GM23248 (cell line): Measurements from ENCODE around the gene PGC. TPM values are rescaled to one million over a fixed set of nuclear protein-coding genes. Genes with fewer than 3 reads are reported as not detected.

Experiments
- DNase-seq: peaks from one replicate; pipeline ENCODE4 v3.0.0-alpha.2; 2015
- H2AFZ ChIP-seq: fragments of 200-600 bp; sonication (generic); 2 replicates; pipeline ENCODE4 v1.6.1; 2016; ENCODE audit warnings: antibody characterized with exemption
- H3F3A ChIP-seq: fragments of 200-600 bp; sonication (generic); 2 replicates; pipeline ENCODE4 v1.6.1; 2016; ENCODE audit warnings: mild to moderate bottlenecking, antibody characterized with exemption, mixed run types; ENCODE audit not compliant: insufficient read depth
- H3K27ac ChIP-seq: fragments of 200-600 bp; sonication (generic); 2 replicates; pipeline ENCODE4 v1.5.1; 2016; ENCODE audit warnings: mild to moderate bottlenecking
- H3K27me3 ChIP-seq: fragments of 200-600 bp; sonication (generic); replicated peaks from 2 replicates; pipeline ENCODE4 v1.6.1; 2016; ENCODE audit warnings: mild to moderate bottlenecking; ENCODE audit not compliant: insufficient read depth
- H3K36me3 ChIP-seq: fragments of 200-600 bp; sonication (generic); 2 replicates; pipeline ENCODE4 v1.6.1; 2016; ENCODE audit warnings: low read depth, mild to moderate bottlenecking
- H3K4me1 ChIP-seq: fragments of 200-600 bp; sonication (generic); 2 replicates; pipeline ENCODE4 v1.6.1; 2016; ENCODE audit warnings: mild to moderate bottlenecking; ENCODE audit not compliant: insufficient read depth
- H3K4me2 ChIP-seq: fragments of 200-600 bp; sonication (generic); one replicate; pipeline ENCODE4 v1.6.1; 2016; ENCODE audit warnings: mild to moderate bottlenecking; ENCODE audit not compliant: unreplicated experiment
- H3K4me3 ChIP-seq: fragments of 200-600 bp; sonication (generic); 2 replicates; pipeline ENCODE4 v1.5.1; 2016; ENCODE audit warnings: mild to moderate bottlenecking
- H3K79me2 ChIP-seq: fragments of 200-600 bp; sonication (generic); 2 replicates; pipeline ENCODE4 v1.6.1; 2016; ENCODE audit warnings: mild to moderate bottlenecking; ENCODE audit not compliant: insufficient read depth
- H3K9ac ChIP-seq: fragments of 200-600 bp; sonication (generic); 2 replicates; pipeline ENCODE4 v1.6.1; 2016; ENCODE audit warnings: mild to moderate bottlenecking
- H3K9me2 ChIP-seq: fragments of 200-600 bp; sonication (generic); 2 replicates; pipeline ENCODE4 v1.6.1; 2016; ENCODE audit warnings: mixed run types, mild to moderate bottlenecking, moderate library complexity; ENCODE audit not compliant: insufficient read depth
- H3K9me3 ChIP-seq: fragments of 200-600 bp; sonication (generic); one replicate; pipeline ENCODE4 v1.6.1; 2017; ENCODE audit warnings: low read depth
- H4K20me1 ChIP-seq: fragments of 200-600 bp; sonication (generic); 2 replicates; pipeline ENCODE4 v1.6.0; 2016; ENCODE audit not compliant: insufficient read depth
- EZH2 ChIP-seq: fragments of 200-600 bp; sonication (generic); IDR thresholded peaks from 2 replicates; pipeline ENCODE4 v1.6.1; 2018; ENCODE audit warnings: antibody characterized with exemption, mild to moderate bottlenecking; ENCODE audit not compliant: insufficient read depth, poor library complexity, severe bottlenecking
- EZH2phosphoT487 ChIP-seq: fragments of 200-600 bp; sonication (generic); IDR thresholded peaks from 2 replicates; pipeline ENCODE4 v1.6.1; 2018; ENCODE audit warnings: antibody characterized with exemption, moderate library complexity, mild to moderate bottlenecking, low read depth; ENCODE audit not compliant: insufficient read depth
- WGBS, 2 experiments: methylation state at CpG; one replicate each; pipeline ENCODE4 v1.1.6; 2015 to 2017; ENCODE audit warnings: low lambda C conversion rate in 2 of 2, low coverage in 1 of 2; ENCODE audit errors: missing lambda C conversion rate in 2 of 2; 5-methylcytosine and 5-hydroxymethylcytosine counted together
- in situ Hi-C: fragments of 300-500 bp; cut with MboI; formaldehyde crosslinking; loops from 2 replicates; pipeline ENCODE4 v1.15.0; 2020
- polyA plus RNA-seq: library from polyadenylated mRNA; unstranded; fragments of >200 nt; fragmentation: Nextera tagmentation; extraction: Ambion mirVana; gene quantifications from 2 replicates; pipeline ENCODE4 v1.2.1, GENCODE V29; 2016
- total RNA-seq: library from RNA; depleted of rRNA; stranded (reverse); fragments of >200 nt; shearing (Covaris generic); gene quantifications from 2 replicates; pipeline ENCODE4 v1.2.3, GENCODE V29; 2014

The PGC gene
- total and polyA plus RNA-seq, 2 experiments from 2014 or later, result not detected

GRCh38 chr6:41702771-41703494 lies 44.3 kb downstream of the PGC start:
- H3K4me2 ChIP-seq, result no peak overlapping the region
- no peaks in the 10 kb centered on the region for H4K20me1 ChIP-seq
- 77 to 84% methylated on average over 13 to 14 of the region's 14 CpGs for WGBS, 2 experiments
- no peak overlapping the region for H3K27ac ChIP-seq
- peaks cover 29% of the 10 kb centered on the region for H3K4me1 ChIP-seq
- no peaks in the 10 kb centered on the region for H3K79me2 ChIP-seq
- H3F3A ChIP-seq, result peaks cover 14% of the 10 kb centered on the region
- H3K9me2 ChIP-seq, result no peaks in the 10 kb centered on the region
- H3K9me3 ChIP-seq, result no peaks in the 10 kb centered on the region
- no peak overlapping the region for H3K4me3 ChIP-seq
- no peaks in the 10 kb centered on the region for H3K36me3 ChIP-seq
- TF ChIP-seq EZH2, result no peak
- no peak for TF ChIP-seq EZH2phosphoT487
- H3K27me3 ChIP-seq, result no peaks in the 10 kb centered on the region
- in situ Hi-C loops, result no loop called here
- no peak overlapping the region for H3K9ac ChIP-seq
- DNase-seq, result no peak
- H2AFZ ChIP-seq, result no peak overlapping the region

- WGBS, 2 experiments, result 89 to 90% methylated on average over 10 of the region's 10 CpGs
- in situ Hi-C loops, result no loop called here
- H4K20me1 ChIP-seq, result no peaks in the 10 kb centered on the region
- peaks cover 36% of the 10 kb centered on the region for H3K4me1 ChIP-seq
- H3K27me3 ChIP-seq, result no peaks in the 10 kb centered on the region
- no peak overlapping the region for H3K4me2 ChIP-seq
- no peak overlapping the region for H3K4me3 ChIP-seq
- H3F3A ChIP-seq, result peaks cover 20% of the 10 kb centered on the region
- H3K9ac ChIP-seq, result no peak overlapping the region
- no peaks in the 10 kb centered on the region for H3K36me3 ChIP-seq
- no peaks in the 10 kb centered on the region for H3K9me2 ChIP-seq
- TF ChIP-seq EZH2phosphoT487, result no peak
- TF ChIP-seq EZH2, result no peak
- no peak overlapping the region for H3K27ac ChIP-seq
- H3K79me2 ChIP-seq, result no peaks in the 10 kb centered on the region
- no peaks in the 10 kb centered on the region for H3K9me3 ChIP-seq
- H2AFZ ChIP-seq, result no peak overlapping the region
- no peak for DNase-seq
Observed at GRCh38 chr6:41702089-41702745, 45.0 kb downstream of the PGC start.

- DNase-seq, result no peak
- Histone ChIP-seq H3F3A (peaks cover 20% of the 10 kb centered on the region), H3K4me3 (no peak overlapping the region), H3K9me3 (no peaks in the 10 kb centered on the region), H3K27ac (no peak overlapping the region), H3K9ac (no peak overlapping the region), H4K20me1 (no peaks in the 10 kb centered on the region), H3K79me2 (no peaks in the 10 kb centered on the region), H3K27me3 (no peaks in the 10 kb centered on the region), H3K4me2 (no peak overlapping the region), H2AFZ (no peak overlapping the region), H3K4me1 (peaks cover 24% of the 10 kb centered on the region), H3K9me2 (no peaks in the 10 kb centered on the region), H3K36me3 (no peaks in the 10 kb centered on the region)
- in situ Hi-C loops, result no loop called here
- WGBS, 2 experiments, result 72 to 79% methylated on average over 19 to 20 of the region's 20 CpGs
- TF ChIP-seq EZH2, result no peak
- no peak for TF ChIP-seq EZH2phosphoT487
Observed at GRCh38 chr6:41700463-41701347, 46.5 kb downstream of the PGC start.

- H3K27ac ChIP-seq, result peak overlapping the region; percentile 69; the same call in 1 of the 2 replicates
Observed at GRCh38 chr6:41699063-41699462, 48.1 kb downstream of the PGC start.

More at GRCh38 chr6:41699063-41699462, 48.1 kb downstream of the PGC start:
- Histone ChIP-seq H3K79me2 (no peaks in the 10 kb centered on the region), H3K4me1 (peaks cover 17% of the 10 kb centered on the region), H3K9me3 (no peaks in the 10 kb centered on the region), H3K9me2 (no peaks in the 10 kb centered on the region), H3K27me3 (no peaks in the 10 kb centered on the region), H3F3A (peaks cover 9% of the 10 kb centered on the region), H2AFZ (no peak overlapping the region), H3K9ac (no peak overlapping the region), H3K4me3 (no peak overlapping the region), H4K20me1 (no peaks in the 10 kb centered on the region), H3K4me2 (no peak overlapping the region), H3K36me3 (no peaks in the 10 kb centered on the region)
- TF ChIP-seq EZH2, result no peak
- TF ChIP-seq EZH2phosphoT487, result no peak
- in situ Hi-C loops, result no loop called here
- WGBS, 2 experiments, result 50 to 76% methylated on average over 2 of the region's 2 CpGs
- DNase-seq, result no peak
